Testis (tissue), 3 donors: ENCODE measurements around the gene GCHFR. TPM values are rescaled to one million over a fixed set of nuclear protein-coding genes. Genes with fewer than 3 reads are reported as not detected.

Experiments
- DNase-seq: peaks from one replicate; pipeline ENCODE4 v3.0.0-alpha.2; 2019
- H3K27ac ChIP-seq, 2 donors: fragments of 200-600 bp; sonication (generic); one replicate each; pipeline ENCODE4 v1.5.1; 2019
- H3K27me3 ChIP-seq: fragments of 200-600 bp; sonication (generic); one replicate; pipeline ENCODE4 v1.5.1; 2019
- H3K36me3 ChIP-seq: fragments of 200-600 bp; sonication (generic); one replicate; pipeline ENCODE4 v1.5.1; 2017; ENCODE audit warnings: low read depth; ENCODE audit errors: missing control alignments
- H3K4me1 ChIP-seq: fragments of 200-600 bp; sonication (generic); one replicate; pipeline ENCODE4 v1.5.1; 2019
- H3K4me3 ChIP-seq, 2 donors: fragments of 200-600 bp; sonication (generic); one replicate each; pipeline ENCODE4 v1.5.1; 2017 to 2019
- H3K9me3 ChIP-seq: fragments of 200-600 bp; sonication (generic); one replicate; pipeline ENCODE4 v1.5.1; 2017
- CTCF ChIP-seq, 3 experiments: fragments of 450-650 bp in 2 of 3; fragments of 200-600 bp in 1 of 3; sonication (generic) in 1 of 3; IDR thresholded peaks; one replicate each; pipeline ENCODE4 v1.5.1; 2016 to 2019; ENCODE audit warnings: antibody characterized with exemption in 3 of 3, mild to moderate bottlenecking in 2 of 3, moderate library complexity in 1 of 3
- POLR2A ChIP-seq: fragments of 450-650 bp; IDR thresholded peaks from one replicate; pipeline ENCODE4 v1.6.1; 2017; ENCODE audit warnings: antibody characterized with exemption, mild to moderate bottlenecking, moderate library complexity
- WGBS, 2 donors: methylation state at CpG; one replicate each; pipeline ENCODE4 v1.1.5; 2018; 5-methylcytosine and 5-hydroxymethylcytosine counted together
- intact Hi-C: fragments of 100-400 bp; cut with DNase I; formaldehyde crosslinking; loops from one replicate; pipeline ENCODE4 v1.15.1; 2023; ENCODE audit warnings: low total_unique reads
- polyA plus RNA-seq: library from polyadenylated mRNA; stranded (reverse); fragments of 350-450 nt; fragmentation: Illumina TruSeq; extraction: RNeasy Lipid Tissue Mini Kit (QIAGEN cat#74804); gene quantifications from one replicate; pipeline ENCODE4 v1.2.3, GENCODE V29; 2014; ENCODE audit warnings: low read depth, low replicate concordance; ENCODE audit not compliant: insufficient read depth
- total RNA-seq, 2 donors: library from RNA; depleted of rRNA; stranded (reverse); fragments of >200 nt; gene quantifications; one replicate each; pipeline ENCODE4 v1.2.3, GENCODE V29; 2016

The GCHFR gene
- total and polyA plus RNA-seq, 3 donors from 2014 or later = 7.4 to 15.0 (median 8.5) TPM

- Histone ChIP-seq H3K4me1 (peaks cover 19% of the 10 kb centered on the region), H3K9me3 (no peaks in the 10 kb centered on the region), H3K36me3 (no peaks in the 10 kb centered on the region), H3K27me3 (no peaks in the 10 kb centered on the region), H3K4me3 (peak overlapping the region; percentile 50 to 61), H3K27ac (peak overlapping the region; percentile 64 to 83)
- WGBS, 2 donors = 13 to 25% methylated on average over 8 of the region's 8 CpGs
- no peak for DNase-seq
- intact Hi-C loops = no loop called here
- TF ChIP-seq CTCF (IDR thresholded peaks at IDR 0.05) = no peak
Observed at GRCh38 chr15:40764629-40765103, 798 bp downstream of the GCHFR start.

GRCh38 chr15:40766194-40766815 lies 2.4 kb downstream of the GCHFR start:
- no peak for DNase-seq
- 62 to 71% methylated on average over 6 to 7 of the region's 7 CpGs for WGBS, 2 donors
- no peak overlapping the region for H3K4me3 ChIP-seq
- peaks cover 19% of the 10 kb centered on the region for H3K4me1 ChIP-seq
- TF ChIP-seq POLR2A (no peak), CTCF (IDR thresholded peaks at IDR 0.05) (no peak)
- intact Hi-C loops = no loop called here
- peak overlapping the region in 1 of 2 donors; percentile 42 for H3K27ac ChIP-seq
- no peaks in the 10 kb centered on the region for H3K36me3 ChIP-seq
- H3K9me3 ChIP-seq = no peaks in the 10 kb centered on the region
- H3K27me3 ChIP-seq = no peaks in the 10 kb centered on the region

GRCh38 chr15:40766906-40767837 lies 3.3 kb downstream of the GCHFR start:
- H3K4me1 ChIP-seq = peaks cover 19% of the 10 kb centered on the region

GRCh38 chr15:40767838-40768500 lies 4.1 kb downstream of the GCHFR start:
- Histone ChIP-seq H3K27me3 (no peaks in the 10 kb centered on the region), H3K27ac (no peak overlapping the region), H3K36me3 (no peaks in the 10 kb centered on the region), H3K9me3 (no peaks in the 10 kb centered on the region), H3K4me1 (peaks cover 19% of the 10 kb centered on the region), H3K4me3 (no peak overlapping the region)
- peak; percentile 53 for DNase-seq
- 50 to 74% methylated on average over 28 to 29 of the region's 29 CpGs for WGBS, 2 donors
- intact Hi-C loops = no loop called here
- TF ChIP-seq POLR2A (no peak), CTCF (IDR thresholded peaks at IDR 0.05) (no peak)

More at GRCh38 chr15:40766906-40767837, 3.3 kb downstream of the GCHFR start:
- WGBS, 2 donors = 80 to 83% methylated on average over 20 to 32 of the region's 32 CpGs
- no peaks in the 10 kb centered on the region for H3K9me3 ChIP-seq
- H3K36me3 ChIP-seq = no peaks in the 10 kb centered on the region
- no peak overlapping the region for H3K4me3 ChIP-seq
- DNase-seq = no peak
- H3K27ac ChIP-seq = no peak overlapping the region
- no peaks in the 10 kb centered on the region for H3K27me3 ChIP-seq
- intact Hi-C loops = no loop called here
- TF ChIP-seq POLR2A = no peak
- TF ChIP-seq CTCF (IDR thresholded peaks at IDR 0.05) = no peak
